Epidermal melanocyte (primary cell): ENCODE measurements around the gene FRMD3.
"Not testable (repeated sequence)": the region's sequence is repeated elsewhere in the genome, so short reads cannot be mapped to it uniquely, and the experiment has no call there.

Source experiments
- DNase-seq: peaks from one replicate; pipeline ENCODE4 v3.0.0; 2011; ENCODE audit warnings: low spot score; ENCODE audit not compliant: insufficient read length

Gene FRMD3

GRCh38 chr9:83392228-83392627 lies 146.0 kb downstream of the FRMD3 start:
- DNase-seq: no peak

- no peak for DNase-seq
These were observed 149.9 kb downstream of the FRMD3 start for GRCh38 chr9:83388346-83388745.

GRCh38 chr9:83387401-83388185 lies 150.6 kb downstream of the FRMD3 start:
- no peak for DNase-seq

GRCh38 chr9:83385317-83385716 lies 152.9 kb downstream of the FRMD3 start:
- DNase-seq: no peak

- DNase-seq: no peak
These were observed 154.0 kb downstream of the FRMD3 start for GRCh38 chr9:83384214-83384613.

GRCh38 chr9:83383034-83383433 lies 155.2 kb downstream of the FRMD3 start:
- no peak for DNase-seq

GRCh38 chr9:83382421-83382820 lies 155.8 kb downstream of the FRMD3 start:
- DNase-seq: no peak

GRCh38 chr9:83379045-83379444 lies 159.2 kb downstream of the FRMD3 start:
- no peak for DNase-seq

- no peak for DNase-seq
These were observed 165.2 kb downstream of the FRMD3 start for GRCh38 chr9:83372957-83373356.

GRCh38 chr9:83367326-83367725 lies 170.9 kb downstream of the FRMD3 start:
- DNase-seq: no peak

GRCh38 chr9:83362341-83362995 lies 175.7 kb downstream of the FRMD3 start:
- DNase-seq: no peak

GRCh38 chr9:83359039-83359438 lies 179.2 kb downstream of the FRMD3 start:
- no peak for DNase-seq

GRCh38 chr9:83358493-83358892 lies 179.7 kb downstream of the FRMD3 start:
- not testable (repeated sequence) for DNase-seq

GRCh38 chr9:83355729-83356151 lies 182.5 kb downstream of the FRMD3 start:
- DNase-seq: no peak

GRCh38 chr9:83355024-83355444 lies 183.2 kb downstream of the FRMD3 start:
- DNase-seq: no peak

GRCh38 chr9:83349031-83349430 lies 189.2 kb downstream of the FRMD3 start:
- no peak for DNase-seq

- DNase-seq: no peak
These were observed 191.4 kb downstream of the FRMD3 start for GRCh38 chr9:83346655-83347420.

GRCh38 chr9:83343366-83343999 lies 194.7 kb downstream of the FRMD3 start:
- DNase-seq: no peak

GRCh38 chr9:83342731-83343130 lies 195.5 kb downstream of the FRMD3 start:
- no peak for DNase-seq

- no peak for DNase-seq
These were observed 196.2 kb downstream of the FRMD3 start for GRCh38 chr9:83342006-83342405.

GRCh38 chr9:83340451-83340850 lies 197.8 kb downstream of the FRMD3 start:
- DNase-seq: no peak

GRCh38 chr9:83339435-83339834 lies 198.8 kb downstream of the FRMD3 start:
- no peak for DNase-seq
